ENCODE data around the gene ENOX1.

DNA sequence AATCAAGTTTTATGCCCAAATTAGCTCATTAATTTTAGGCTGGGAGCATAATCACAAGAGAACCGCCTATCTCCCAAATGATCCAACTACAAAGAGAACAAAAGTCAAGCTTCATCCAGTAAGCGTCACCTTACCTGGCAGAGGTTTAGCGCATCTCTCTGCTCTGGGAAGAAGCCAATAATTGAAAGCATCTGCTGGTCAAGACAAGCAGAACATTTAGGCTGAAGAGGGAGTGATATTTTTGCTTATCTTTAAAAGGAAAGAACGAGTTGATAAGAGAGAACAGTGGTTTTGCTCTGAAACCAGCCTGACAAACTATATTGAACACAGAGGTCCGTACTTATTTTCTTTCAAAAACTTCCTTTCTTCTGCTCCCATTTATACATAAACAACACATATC, 242.1 kb downstream of the ENOX1 start:
- TF ChIP-seq POLR2AphosphoS5 (IDR thresholded peaks at IDR 0.05; ENCODE audit: low read depth, low read length) (no peak), TAF1 (IDR thresholded peaks at IDR 0.05; ENCODE audit: borderline replicate concordance, insufficient read depth, low read length) (no peak)
- TF ChIP-seq, protein P1, sequence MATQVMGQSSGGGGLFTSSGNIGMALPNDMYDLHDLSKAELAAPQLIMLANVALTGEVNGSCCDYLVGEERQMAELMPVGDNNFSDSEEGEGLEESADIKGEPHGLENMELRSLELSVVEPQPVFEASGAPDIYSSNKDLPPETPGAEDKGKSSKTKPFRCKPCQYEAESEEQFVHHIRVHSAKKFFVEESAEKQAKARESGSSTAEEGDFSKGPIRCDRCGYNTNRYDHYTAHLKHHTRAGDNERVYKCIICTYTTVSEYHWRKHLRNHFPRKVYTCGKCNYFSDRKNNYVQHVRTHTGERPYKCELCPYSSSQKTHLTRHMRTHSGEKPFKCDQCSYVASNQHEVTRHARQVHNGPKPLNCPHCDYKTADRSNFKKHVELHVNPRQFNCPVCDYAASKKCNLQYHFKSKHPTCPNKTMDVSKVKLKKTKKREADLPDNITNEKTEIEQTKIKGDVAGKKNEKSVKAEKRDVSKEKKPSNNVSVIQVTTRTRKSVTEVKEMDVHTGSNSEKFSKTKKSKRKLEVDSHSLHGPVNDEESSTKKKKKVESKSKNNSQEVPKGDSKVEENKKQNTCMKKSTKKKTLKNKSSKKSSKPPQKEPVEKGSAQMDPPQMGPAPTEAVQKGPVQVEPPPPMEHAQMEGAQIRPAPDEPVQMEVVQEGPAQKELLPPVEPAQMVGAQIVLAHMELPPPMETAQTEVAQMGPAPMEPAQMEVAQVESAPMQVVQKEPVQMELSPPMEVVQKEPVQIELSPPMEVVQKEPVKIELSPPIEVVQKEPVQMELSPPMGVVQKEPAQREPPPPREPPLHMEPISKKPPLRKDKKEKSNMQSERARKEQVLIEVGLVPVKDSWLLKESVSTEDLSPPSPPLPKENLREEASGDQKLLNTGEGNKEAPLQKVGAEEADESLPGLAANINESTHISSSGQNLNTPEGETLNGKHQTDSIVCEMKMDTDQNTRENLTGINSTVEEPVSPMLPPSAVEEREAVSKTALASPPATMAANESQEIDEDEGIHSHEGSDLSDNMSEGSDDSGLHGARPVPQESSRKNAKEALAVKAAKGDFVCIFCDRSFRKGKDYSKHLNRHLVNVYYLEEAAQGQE (IDR thresholded peaks at IDR 0.05; ENCODE audit: insufficient read depth in 1 of 2, low read depth in 2 of 2, low read length in 2 of 2): no peak

Data from PFSK-1 (cell line).